WTC11 (cell line): ENCODE data around the gene CTDNEP1. TPM values are rescaled to one million over a fixed set of nuclear protein-coding genes. Genes with fewer than 3 reads are reported as not detected.
A peak's percentile ranks its signal among the peaks of the same experiment; 100 is the strongest.

Source experiments
- ATF1 ChIP-seq: sonication (generic); formaldehyde crosslinking; IDR thresholded peaks from 2 replicates; pipeline ENCODE4 v1.8.1; 2023; ENCODE audit warnings: mild to moderate bottlenecking, moderate library complexity, missing genetic modification reagents
- ATF3 ChIP-seq: sonication (generic); formaldehyde crosslinking; conservative IDR thresholded peaks from 2 replicates; pipeline ENCODE4 v1.8.1; 2022; ENCODE audit warnings: mild to moderate bottlenecking, missing genetic modification reagents
- CBFB ChIP-seq: sonication (generic); formaldehyde crosslinking; IDR thresholded peaks from 2 replicates; pipeline ENCODE4 v1.8.1; 2022; ENCODE audit warnings: mild to moderate bottlenecking, low read depth, missing genetic modification reagents
- CREB1 ChIP-seq: sonication (generic); formaldehyde crosslinking; IDR thresholded peaks from 2 replicates; pipeline ENCODE4 v1.8.0; 2023; ENCODE audit warnings: mild to moderate bottlenecking, missing genetic modification reagents
- E2F4 ChIP-seq: sonication (generic); formaldehyde crosslinking; IDR thresholded peaks from 2 replicates; pipeline ENCODE4 v1.8.1; 2022; ENCODE audit warnings: low read depth, mild to moderate bottlenecking, moderate library complexity, missing genetic modification reagents, borderline replicate concordance
- EMX1 ChIP-seq: fragments of 250-450 bp; sonication (Bioruptor Pico); IDR thresholded peaks from 2 replicates; pipeline ENCODE4 v1.8.0; 2021; ENCODE audit warnings: mild to moderate bottlenecking
- ERG ChIP-seq: fragments of 250-450 bp; sonication (Bioruptor Pico); IDR thresholded peaks from 2 replicates; pipeline ENCODE4 v1.8.0; 2021; ENCODE audit warnings: mild to moderate bottlenecking
- GRHL2 ChIP-seq: fragments of 250-450 bp; sonication (Bioruptor Pico); IDR thresholded peaks from 2 replicates; pipeline ENCODE4 v1.8.0; 2022; ENCODE audit warnings: mild to moderate bottlenecking, moderate library complexity; ENCODE audit not compliant: insufficient replicate concordance, severe bottlenecking
- HMGA2 ChIP-seq: fragments of 250-450 bp; sonication (Bioruptor Pico); IDR thresholded peaks from 2 replicates; pipeline ENCODE4 v1.4.0; 2021; ENCODE audit warnings: mild to moderate bottlenecking, moderate library complexity
- IRF1 ChIP-seq: sonication (generic); formaldehyde crosslinking; IDR thresholded peaks from 2 replicates; pipeline ENCODE4 v1.8.0; 2023; ENCODE audit warnings: missing genetic modification reagents
- JUN ChIP-seq: sonication (generic); formaldehyde crosslinking; IDR thresholded peaks from 2 replicates; pipeline ENCODE4 v1.8.0; 2023; ENCODE audit warnings: mild to moderate bottlenecking, missing genetic modification reagents
- MAX ChIP-seq: sonication (generic); formaldehyde crosslinking; IDR thresholded peaks from 2 replicates; pipeline ENCODE4 v1.8.0; 2022; ENCODE audit warnings: mild to moderate bottlenecking, missing genetic modification reagents
- MYBL2 ChIP-seq: sonication (generic); formaldehyde crosslinking; IDR thresholded peaks from 2 replicates; pipeline ENCODE4 v1.8.1; 2023; ENCODE audit warnings: mild to moderate bottlenecking, moderate library complexity, missing genetic modification reagents
- NFATC4 ChIP-seq: fragments of 250-450 bp; sonication (Bioruptor Pico); IDR thresholded peaks from 2 replicates; pipeline ENCODE4 v1.9.0; 2021; ENCODE audit warnings: mild to moderate bottlenecking
- NR1H2 ChIP-seq: sonication (generic); formaldehyde crosslinking; IDR thresholded peaks from 2 replicates; pipeline ENCODE4 v1.9.0; 2021; ENCODE audit warnings: mild to moderate bottlenecking, moderate library complexity, missing genetic modification reagents
- PREB ChIP-seq: sonication (generic); formaldehyde crosslinking; IDR thresholded peaks from 2 replicates; pipeline ENCODE4 v1.8.1; 2022; ENCODE audit warnings: mild to moderate bottlenecking, missing genetic modification reagents, moderate library complexity, borderline replicate concordance
- PRRX2 ChIP-seq: fragments of 250-450 bp; sonication (Bioruptor Pico); IDR thresholded peaks from 2 replicates; pipeline ENCODE4 v1.8.0; 2021; ENCODE audit warnings: mild to moderate bottlenecking
- RORB ChIP-seq: fragments of 250-450 bp; sonication (Bioruptor Pico); IDR thresholded peaks from 2 replicates; pipeline ENCODE4 v1.9.0; 2021; ENCODE audit warnings: mild to moderate bottlenecking
- SMAD3 ChIP-seq: sonication (generic); formaldehyde crosslinking; IDR thresholded peaks from 2 replicates; pipeline ENCODE4 v1.8.0; 2022; ENCODE audit warnings: missing genetic modification reagents, mild to moderate bottlenecking, borderline replicate concordance
- TCF7 ChIP-seq: sonication (generic); formaldehyde crosslinking; IDR thresholded peaks from 2 replicates; pipeline ENCODE4 v1.8.0; 2022; ENCODE audit warnings: mild to moderate bottlenecking, low read depth, missing genetic modification reagents, moderate library complexity
- TEAD4 ChIP-seq: sonication (generic); formaldehyde crosslinking; IDR thresholded peaks from 2 replicates; pipeline ENCODE4 v1.8.0; 2022; ENCODE audit warnings: mild to moderate bottlenecking, missing genetic modification reagents
- USF1 ChIP-seq: sonication (generic); formaldehyde crosslinking; IDR thresholded peaks from 2 replicates; pipeline ENCODE4 v1.8.0; 2022; ENCODE audit warnings: mild to moderate bottlenecking, missing genetic modification reagents
- ZBTB21 ChIP-seq: sonication (generic); formaldehyde crosslinking; IDR thresholded peaks from 2 replicates; pipeline ENCODE4 v1.8.1; 2023; ENCODE audit warnings: mild to moderate bottlenecking, missing genetic modification reagents, borderline replicate concordance
- ZMAT4 ChIP-seq: fragments of 250-450 bp; sonication (Bioruptor Pico); IDR thresholded peaks from 2 replicates; pipeline ENCODE4 v1.9.0; 2021; ENCODE audit warnings: mild to moderate bottlenecking
- ZNF138 ChIP-seq: sonication (generic); formaldehyde crosslinking; conservative IDR thresholded peaks from 2 replicates; pipeline ENCODE4 v1.8.1; 2022; ENCODE audit warnings: mild to moderate bottlenecking, moderate library complexity, missing genetic modification reagents
- ZNF281 ChIP-seq: sonication (generic); formaldehyde crosslinking; IDR thresholded peaks from 2 replicates; pipeline ENCODE4 v1.8.0; 2023; ENCODE audit warnings: mild to moderate bottlenecking, missing genetic modification reagents
- ZNF425 ChIP-seq: fragments of 250-450 bp; sonication (Bioruptor Pico); conservative IDR thresholded peaks from 2 replicates; pipeline ENCODE4 v1.9.0; 2021; ENCODE audit warnings: mild to moderate bottlenecking
- total RNA-seq: library from RNA; stranded (reverse); gene quantifications from 3 replicates; pipeline ENCODE4 v1.2.3, GENCODE V29; 2021

The CTDNEP1 gene
- total RNA-seq, 1 experiment from 2014 or later, result 127 TPM

GRCh38 chr17:7239091-7240027, 12.2 kb downstream of the CTDNEP1 start, which contains the start of gene PHF23 (continued):
- no peak for TF ChIP-seq PREB (CRISPR knock-in tag)
- TF ChIP-seq HMGA2 (CRISPR knock-in tag), result no peak
- TF ChIP-seq SMAD3, result no peak
- TF ChIP-seq CBFB (CRISPR knock-in tag), result 0 out of 2 replicates have a peak, but pooled peaks have one; percentile 47
- TF ChIP-seq JUN, result peak; percentile 60; the same call in 1 of the 2 replicates
- no peak for TF ChIP-seq EMX1 (CRISPR knock-in tag)
- TF ChIP-seq PRRX2 (CRISPR knock-in tag), result no peak
- TF ChIP-seq NR1H2 (CRISPR knock-in tag), result no peak
- no peak for TF ChIP-seq ZNF138 (CRISPR knock-in tag)
- no peak for TF ChIP-seq ZMAT4
- no peak; the same call in 1 of the 2 replicates for TF ChIP-seq IRF1 (CRISPR knock-in tag)
- TF ChIP-seq ZNF281 (CRISPR knock-in tag), result peak; percentile 77; the same call in 1 of the 2 replicates
- TF ChIP-seq USF1 (CRISPR knock-in tag), result 0 out of 2 replicates have a peak, but pooled peaks have one; percentile 25
- TF ChIP-seq ZNF425 (CRISPR knock-in tag), result no peak
- no peak for TF ChIP-seq TEAD4 (CRISPR knock-in tag)
- TF ChIP-seq ATF3 (CRISPR knock-in tag), result no peak
- 0 out of 2 replicates have a peak, but pooled peaks have one; percentile 21 for TF ChIP-seq MYBL2 (CRISPR knock-in tag)
- no peak for TF ChIP-seq RORB (CRISPR knock-in tag)
- TF ChIP-seq TCF7 (CRISPR knock-in tag), result no peak
- no peak for TF ChIP-seq ATF1 (CRISPR knock-in tag)
- TF ChIP-seq MAX (CRISPR knock-in tag), result peak; percentile 47; the same call in 1 of the 2 replicates
- TF ChIP-seq GRHL2, result no peak
- TF ChIP-seq ZBTB21, result no peak
- TF ChIP-seq NFATC4, result no peak
- no peak for TF ChIP-seq E2F4 (CRISPR knock-in tag)
- no peak for TF ChIP-seq ERG (CRISPR knock-in tag)
- TF ChIP-seq CREB1 (CRISPR knock-in tag), result no peak
